Measurements from ENCODE around the gene ADA. TPM values are rescaled to one million over a fixed set of nuclear protein-coding genes. Genes with fewer than 3 reads are reported as not detected.
A peak's percentile ranks its signal among the peaks of the same experiment; 100 is the strongest.
"Not testable (repeated sequence)": the region's sequence is repeated elsewhere in the genome, so short reads cannot be mapped to it uniquely, and the experiment has no call there.

Gene ADA
- total RNA-seq, 4 donors from 2014 or later = 11.1 to 14.9 (median 12.4) TPM

GRCh38 chr20:44684047-44684967 is 32.8 kb upstream of the ADA start:
- Histone ChIP-seq H3K4me3 (no peak overlapping the region), H3K9me3 (no peaks in the 10 kb centered on the region), H3K27me3 (peaks cover 0 to 5% of the 10 kb centered on the region in 2 donors), H3K27ac (no peak overlapping the region), H3K4me1 (peaks cover 0 to 25% (median 1%) of the 10 kb centered on the region in 4 donors), H3K36me3 (no peaks in the 10 kb centered on the region)
- WGBS, 2 donors = 73% methylated on average over 6 of the region's 6 CpGs
- no peak for DNase-seq (ENCODE audit: low spot score in 2 of 2)
- no peak for TF ChIP-seq POLR2A (IDR thresholded peaks at IDR 0.05)

- TF ChIP-seq EP300 (IDR thresholded peaks at IDR 0.05) = no peak
- TF ChIP-seq CTCF (IDR thresholded peaks at IDR 0.05) = peak in 4 of 5 experiments; percentile 20 to 38 (median 26)
- no peak for DNase-seq (ENCODE audit: low spot score in 2 of 2)
- Histone ChIP-seq H3K27ac (no peak overlapping the region), H3K9me3 (no peaks in the 10 kb centered on the region), H3K36me3 (no peaks in the 10 kb centered on the region), H3K27me3 (peaks cover 0 to 5% of the 10 kb centered on the region in 2 donors), H3K4me3 (no peak overlapping the region), H3K4me1 (peaks cover 0 to 23% (median 1%) of the 10 kb centered on the region in 4 donors)
- WGBS, 2 donors = 44 to 64% methylated on average over 10 of the region's 10 CpGs
Observed at GRCh38 chr20:44683263-44684046, 32.0 kb upstream of the ADA start.

- Histone ChIP-seq H3K9me3 (no peaks in the 10 kb centered on the region), H3K36me3 (no peaks in the 10 kb centered on the region), H3K4me3 (no peak overlapping the region), H3K27me3 (peaks cover 0 to 5% of the 10 kb centered on the region in 2 donors), H3K4me1 (peaks cover 0 to 18% (median 1%) of the 10 kb centered on the region in 4 donors), H3K27ac (no peak overlapping the region)
- WGBS, 2 donors = 89 to 94% methylated on average over 11 of the region's 11 CpGs
- no peak for DNase-seq (ENCODE audit: low spot score in 2 of 2)
- TF ChIP-seq CTCF (IDR thresholded peaks at IDR 0.05) (no peak), POLR2A (IDR thresholded peaks at IDR 0.05) (no peak), EP300 (IDR thresholded peaks at IDR 0.05) (no peak)
Observed at GRCh38 chr20:44681796-44682566, 30.5 kb upstream of the ADA start.

GRCh38 chr20:44678990-44679611 is 27.6 kb upstream of the ADA start:
- H3K36me3 ChIP-seq = no peaks in the 10 kb centered on the region
- H3K27me3 ChIP-seq = peaks cover 0 to 5% of the 10 kb centered on the region in 2 donors
- no peak overlapping the region for H3K27ac ChIP-seq
- no peaks in the 10 kb centered on the region for H3K9me3 ChIP-seq
- 76 to 84% methylated on average over 12 of the region's 12 CpGs for WGBS, 2 donors
- H3K4me3 ChIP-seq = no peak overlapping the region
- TF ChIP-seq POLR2A (IDR thresholded peaks at IDR 0.05) (no peak), EP300 (IDR thresholded peaks at IDR 0.05) (no peak)
- DNase-seq (ENCODE audit: low spot score in 2 of 2) = no peak
- H3K4me1 ChIP-seq = peaks cover 0 to 4% (median 0%) of the 10 kb centered on the region in 4 donors

- H3K27me3 ChIP-seq = peaks cover 0 to 2% of the 10 kb centered on the region in 2 donors
- no peak overlapping the region for H3K4me3 ChIP-seq
- no peak overlapping the region for H3K27ac ChIP-seq
- DNase-seq (ENCODE audit: low spot score in 2 of 2) = no peak
- WGBS, 2 donors = 40% methylated on average over 2 of the region's 2 CpGs; no CpG with 5 or more reads in 1 of the 2 donors
- H3K9me3 ChIP-seq = no peaks in the 10 kb centered on the region
- no peak for TF ChIP-seq CTCF (IDR thresholded peaks at IDR 0.05)
- no peak for TF ChIP-seq POLR2A (IDR thresholded peaks at IDR 0.05)
- TF ChIP-seq EP300 (IDR thresholded peaks at IDR 0.05) = no peak
- no peaks in the 10 kb centered on the region for H3K4me1 ChIP-seq
- no peaks in the 10 kb centered on the region for H3K36me3 ChIP-seq
Observed at GRCh38 chr20:44678242-44678641, 26.7 kb upstream of the ADA start.

- DNase-seq (ENCODE audit: low spot score in 2 of 2) = not testable (repeated sequence)
Observed at GRCh38 chr20:44672318-44672902, 20.9 kb upstream of the ADA start.

GRCh38 chr20:44671541-44671940 is 20.0 kb upstream of the ADA start:
- H3K4me1 ChIP-seq; H3K27me3 ChIP-seq; H3K4me3 ChIP-seq; H3K27ac ChIP-seq; H3K9me3 ChIP-seq; H3K36me3 ChIP-seq; DNase-seq (ENCODE audit: low spot score in 2 of 2): not testable (repeated sequence)
- WGBS, 2 donors = 69 to 79% methylated on average over 6 of the region's 7 CpGs

More at GRCh38 chr20:44672318-44672902, 20.9 kb upstream of the ADA start:
- H3K27ac ChIP-seq, H3K4me1 ChIP-seq, H3K27me3 ChIP-seq, H3K36me3 ChIP-seq, H3K9me3 ChIP-seq, H3K4me3 ChIP-seq: not testable (repeated sequence)
- WGBS, 2 donors = 89% methylated on average over 23 of the region's 23 CpGs

GRCh38 chr20:44670851-44671250 is 19.4 kb upstream of the ADA start:
- not testable (repeated sequence) for H3K27ac ChIP-seq; H3K4me1 ChIP-seq; DNase-seq (ENCODE audit: low spot score in 2 of 2); H3K4me3 ChIP-seq; H3K27me3 ChIP-seq; H3K9me3 ChIP-seq; H3K36me3 ChIP-seq
- WGBS, 2 donors = 78 to 84% methylated on average over 9 of the region's 9 CpGs

Data from tibial nerve (tissue), 4 donors.